Naive thymus-derived CD4-positive, alpha-beta T cell (primary cell): ENCODE measurements around the gene ALKBH8. TPM values are rescaled to one million over a fixed set of nuclear protein-coding genes. Genes with fewer than 3 reads are reported as not detected.
"Not testable (repeated sequence)": the region's sequence is repeated elsewhere in the genome, so short reads cannot be mapped to it uniquely, and the experiment has no call there.

ENCODE experiments used
- ATAC-seq: fragments of 150-1000 bp; cut with Tn5 transposase; 2 replicates; pipeline ENCODE4 v1.10.0; 2021; ENCODE audit warnings: mild to moderate bottlenecking, moderate library complexity
- CTCF ChIA-PET: fragments of 350-600 bp; sonication (Branson Sonifier 250); formaldehyde crosslinking; loops from one replicate; lab custom pipeline; 2021; ENCODE audit warnings: antibody characterized with exemption; lab: Charles Lee
- POLR2A ChIA-PET: fragments of 350-600 bp; sonication (Branson Sonifier 250); formaldehyde crosslinking; loops from one replicate; lab custom pipeline; 2021; ENCODE audit warnings: antibody characterized with exemption, inconsistent platforms; lab: Charles Lee
- DNase-seq, 9 donors: peaks; one replicate each; pipeline versions ENCODE4 v3.0.0 to v3.0.0-alpha.2; 2020 to 2022; ENCODE audit warnings: mixed read lengths in 1 of 9
- H3K27ac ChIP-seq: one replicate; pipeline ENCODE4 v1.7.0; 2013; ENCODE audit warnings: mild to moderate bottlenecking, low read depth, low read length, moderate library complexity
- H3K27me3 ChIP-seq, 2 donors: one replicate each; pipeline ENCODE4 v1.7.0; 2013; ENCODE audit warnings: low read length in 2 of 2, mild to moderate bottlenecking in 2 of 2, moderate library complexity in 2 of 2; ENCODE audit not compliant: control insufficient read depth in 2 of 2, insufficient read depth in 2 of 2
- H3K36me3 ChIP-seq, 3 experiments: 1 replicate in 2 of 3; 2 replicates in 1 of 3; pipeline ENCODE4 v1.7.0; 2013; ENCODE audit warnings: low read length in 3 of 3, mild to moderate bottlenecking in 3 of 3, moderate library complexity in 1 of 3; ENCODE audit not compliant: insufficient read depth in 3 of 3, control insufficient read depth in 2 of 3
- H3K4me1 ChIP-seq, 2 donors: one replicate each; pipeline ENCODE4 v1.7.0; 2013; ENCODE audit warnings: low read length in 2 of 2, mild to moderate bottlenecking in 2 of 2, moderate library complexity in 1 of 2; ENCODE audit not compliant: control insufficient read depth in 2 of 2, insufficient read depth in 2 of 2
- H3K4me3 ChIP-seq: 2 replicates; pipeline ENCODE4 v1.7.0; 2013; ENCODE audit warnings: mild to moderate bottlenecking, low read length
- H3K9me3 ChIP-seq, 3 experiments: 1 replicate in 2 of 3; 2 replicates in 1 of 3; pipeline ENCODE4 v1.7.0; 2013; ENCODE audit warnings: low read length in 3 of 3; ENCODE audit not compliant: control insufficient read depth in 2 of 3
- H3K27ac Mint-ChIP-seq, 9 donors: one replicate each; pipeline ENCODE4 v1.8.0; 2020 to 2022; ENCODE audit warnings: mixed read lengths in 9 of 9, mild to moderate bottlenecking in 8 of 9, moderate library complexity in 5 of 9, inconsistent platforms in 2 of 9
- H3K27me3 Mint-ChIP-seq, 5 donors: one replicate each; pipeline ENCODE4 v1.8.0; 2021 to 2022; ENCODE audit warnings: mixed read lengths in 5 of 5, mild to moderate bottlenecking in 1 of 5
- H3K36me3 Mint-ChIP-seq, 5 donors: one replicate each; pipeline ENCODE4 v1.8.0; 2020 to 2022; ENCODE audit warnings: mixed read lengths in 5 of 5, mild to moderate bottlenecking in 3 of 5, inconsistent platforms in 1 of 5
- H3K4me1 Mint-ChIP-seq, 7 donors: one replicate each; pipeline ENCODE4 v1.8.0; 2020 to 2022; ENCODE audit warnings: mixed read lengths in 7 of 7, mild to moderate bottlenecking in 3 of 7, inconsistent platforms in 1 of 7
- H3K4me3 Mint-ChIP-seq, 10 donors: one replicate each; pipeline ENCODE4 v1.8.0; 2020 to 2022; ENCODE audit warnings: mild to moderate bottlenecking in 10 of 10, mixed read lengths in 10 of 10, moderate library complexity in 6 of 10, inconsistent platforms in 2 of 10
- H3K9me3 Mint-ChIP-seq, 11 donors: one replicate each; pipeline ENCODE4 v1.8.0; 2020 to 2022; ENCODE audit warnings: mixed read lengths in 11 of 11, mild to moderate bottlenecking in 4 of 11, inconsistent platforms in 1 of 11, moderate library complexity in 1 of 11
- intact Hi-C, 2 donors: fragments of 100-400 bp; cut with micrococcal nuclease; formaldehyde crosslinking; loops; one replicate each; pipeline ENCODE4 v1.15.1; 2023
- polyA plus RNA-seq, 2 donors: library from polyadenylated mRNA; unstranded; fragments of 300-500 nt; fragmentation: Illumina TruSeq; gene quantifications; one replicate each; pipeline ENCODE4 v1.2.3, GENCODE V29; 2021
- total RNA-seq, 6 experiments: library from RNA in 5 of 6; stranded (reverse) in 5 of 6; gene quantifications; 1 replicate in 5 of 6; 2 replicates in 1 of 6; pipeline ENCODE4 v1.2.3 and lab custom pipeline; 2021 to 2026

Gene ALKBH8
- total and polyA plus RNA-seq, 7 experiments from 2014 or later, result 9.4 to 19.1 (median 11.6) TPM

- H3K36me3 ChIP-seq, H3K27me3 ChIP-seq, H3K36me3 Mint-ChIP-seq, H3K4me1 Mint-ChIP-seq, H3K4me3 Mint-ChIP-seq, DNase-seq, H3K4me1 ChIP-seq, H3K27ac ChIP-seq, H3K9me3 ChIP-seq, H3K27ac Mint-ChIP-seq, H3K4me3 ChIP-seq, intact Hi-C loops, POLR2A ChIA-PET, H3K9me3 Mint-ChIP-seq, ATAC-seq: not testable (repeated sequence)
- H3K27me3 Mint-ChIP-seq, result peaks cover 4 to 27% (median 16%) of the 10 kb centered on the region in 5 donors
- CTCF ChIA-PET, result interaction anchor here (0.6 kb wide), 1 partner anchor 10 kb away, joined by 4 read pairs; no protein-coding TSS in a partner anchor
These were observed 13.6 kb upstream of the ALKBH8 start for GRCh38 chr11:107579169-107579568.

DNA sequence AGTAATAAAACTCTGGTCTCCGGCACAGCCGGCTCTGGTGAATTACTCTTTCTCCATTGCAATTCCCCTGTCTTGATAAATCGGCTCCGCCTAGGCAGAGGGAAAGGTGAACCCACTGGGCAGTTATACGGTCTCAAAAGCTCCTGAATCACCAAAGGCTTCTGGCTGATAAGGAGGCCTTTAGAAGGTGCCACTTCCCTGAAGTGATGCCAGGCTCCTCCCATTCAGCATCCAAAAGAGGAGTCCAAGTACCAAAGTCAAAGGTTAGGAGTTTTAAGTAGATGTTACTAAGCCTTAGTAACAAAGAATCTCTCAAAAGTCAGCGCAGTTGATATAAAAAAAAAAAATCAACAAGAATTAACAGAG is 11.8 kb upstream of the ALKBH8 start:
- DNase-seq (no peak), ATAC-seq (no peak)
- ChIA-PET CTCF (interaction anchor here (1.0 to 1.5 kb wide), 3 partner anchors 9 to 112 kb away, joined by 3 to 7 read pairs (median 4); no protein-coding TSS in a partner anchor), POLR2A (interaction anchor here (0.7 kb wide), 1 partner anchor 916 kb away, joined by 3 read pairs; no protein-coding TSS in a partner anchor)
- Histone ChIP-seq H3K4me1 (no peaks in the 10 kb centered on the region), H3K9me3 (no peaks in the 10 kb centered on the region), H3K27ac (no peak overlapping the region), H3K4me3 (no peak overlapping the region), H3K27me3 (no peaks in the 10 kb centered on the region), H3K36me3 (no peaks in the 10 kb centered on the region)
- H3K27me3 Mint-ChIP-seq, result peaks cover 0 to 18% (median 10%) of the 10 kb centered on the region in 5 donors
- peaks cover 0 to 7% (median 1%) of the 10 kb centered on the region in 11 donors for H3K9me3 Mint-ChIP-seq
- no peak overlapping the region for H3K4me3 Mint-ChIP-seq
- H3K4me1 Mint-ChIP-seq, result peaks cover 0 to 2% (median 0%) of the 10 kb centered on the region in 7 donors
- intact Hi-C loops, result loop anchor here (2.0 kb wide), 4 partner anchors 13 to 1077 kb away; partner anchors contain the start of gene ELMOD1 (in 1 of the 2)
- no peak overlapping the region for H3K27ac Mint-ChIP-seq
- H3K36me3 Mint-ChIP-seq, result peaks cover 0 to 5% (median 0%) of the 10 kb centered on the region in 5 donors

GRCh38 chr11:107576497-107577345 is 11.2 kb upstream of the ALKBH8 start:
- H3K36me3 Mint-ChIP-seq, H3K4me3 ChIP-seq, H3K4me1 Mint-ChIP-seq, H3K9me3 ChIP-seq, H3K36me3 ChIP-seq, H3K4me3 Mint-ChIP-seq, H3K27me3 ChIP-seq, H3K9me3 Mint-ChIP-seq, H3K27ac ChIP-seq, H3K4me1 ChIP-seq, H3K27ac Mint-ChIP-seq: not testable (repeated sequence)
- DNase-seq (peak in 5 of 9 donors; percentile 34 to 46 (median 38)), ATAC-seq (peak; percentile 45)
- CTCF ChIA-PET, result interaction anchor here (0.9 to 2.3 kb wide), 4 partner anchors 8 to 112 kb away, joined by 3 to 7 read pairs (median 4); no protein-coding TSS in a partner anchor
- peaks cover 0 to 13% (median 8%) of the 10 kb centered on the region in 5 donors for H3K27me3 Mint-ChIP-seq
- POLR2A ChIA-PET, result interaction anchor here (0.7 kb wide), 1 partner anchor 917 kb away, joined by 3 read pairs; no protein-coding TSS in a partner anchor
- intact Hi-C loops, result loop anchor here (1.0 to 2.0 kb wide), 6 partner anchors 14 to 1078 kb away; partner anchors contain the start of gene ELMOD1 (in 1 of the 2)

GRCh38 chr11:107573438-107573837 is 7.9 kb upstream of the ALKBH8 start:
- no peaks in the 10 kb centered on the region for H3K4me1 ChIP-seq
- H3K36me3 Mint-ChIP-seq, result no peaks in the 10 kb centered on the region
- peaks cover 0 to 2% (median 0%) of the 10 kb centered on the region in 7 donors for H3K4me1 Mint-ChIP-seq
- ChIA-PET POLR2A (no interaction called here), CTCF (interaction anchor here (0.8 kb wide), 1 partner anchor 10 kb away, joined by 4 read pairs; no protein-coding TSS in a partner anchor)
- H3K9me3 ChIP-seq, result no peaks in the 10 kb centered on the region
- intact Hi-C loops, result no loop called here
- peaks cover 0 to 12% (median 0%) of the 10 kb centered on the region in 5 donors for H3K27me3 Mint-ChIP-seq
- H3K4me3 Mint-ChIP-seq, result no peak overlapping the region
- H3K27me3 ChIP-seq, result no peaks in the 10 kb centered on the region
- no peaks in the 10 kb centered on the region for H3K9me3 Mint-ChIP-seq
- no peak overlapping the region for H3K27ac ChIP-seq
- no peak overlapping the region for H3K4me3 ChIP-seq
- H3K27ac Mint-ChIP-seq, result no peak overlapping the region
- DNase-seq (no peak), ATAC-seq (no peak)
- no peaks in the 10 kb centered on the region for H3K36me3 ChIP-seq

GRCh38 chr11:107570015-107570414 is 4.5 kb upstream of the ALKBH8 start:
- H3K36me3 Mint-ChIP-seq, result peaks cover 0 to 2% (median 0%) of the 10 kb centered on the region in 5 donors
- H3K27me3 Mint-ChIP-seq, result peaks cover 0 to 12% (median 0%) of the 10 kb centered on the region in 5 donors
- ATAC-seq, result no peak
- peaks cover 10 to 30% (median 21%) of the 10 kb centered on the region in 7 donors for H3K4me1 Mint-ChIP-seq
- intact Hi-C loops, result no loop called here
- ChIA-PET CTCF (no interaction called here), POLR2A (no interaction called here)
- DNase-seq, result no peak
- peak overlapping the region in 1 of 10 donors; percentile 26 for H3K4me3 Mint-ChIP-seq
- no peak overlapping the region for H3K27ac ChIP-seq
- H3K4me3 ChIP-seq, result no peak overlapping the region
- H3K27me3 ChIP-seq, result no peaks in the 10 kb centered on the region
- no peaks in the 10 kb centered on the region for H3K9me3 Mint-ChIP-seq
- H3K27ac Mint-ChIP-seq, result no peak overlapping the region
- H3K36me3 ChIP-seq, result peaks cover 0 to 2% (median 0%) of the 10 kb centered on the region in 3 experiments
- H3K9me3 ChIP-seq, result no peaks in the 10 kb centered on the region
- peaks cover 0 to 15% of the 10 kb centered on the region in 2 donors for H3K4me1 ChIP-seq

GRCh38 chr11:107567739-107568335 is 2.3 kb upstream of the ALKBH8 start:
- Histone ChIP-seq H3K27me3 (no peaks in the 10 kb centered on the region), H3K9me3 (no peaks in the 10 kb centered on the region), H3K4me3 (no peak overlapping the region), H3K36me3 (peaks cover 0 to 2% (median 0%) of the 10 kb centered on the region in 3 experiments), H3K4me1 (peaks cover 8 to 20% of the 10 kb centered on the region in 2 donors), H3K27ac (no peak overlapping the region)
- no peak for ATAC-seq
- Mint-ChIP-seq H3K27ac (peak overlapping the region in 2 of 9 donors; percentile 18 to 89), H3K9me3 (no peaks in the 10 kb centered on the region), H3K4me3 (peak overlapping the region in 4 of 10 donors; percentile 18 to 59 (median 41)), H3K27me3 (peaks cover 0 to 8% (median 0%) of the 10 kb centered on the region in 5 donors), H3K4me1 (peaks cover 25 to 49% (median 39%) of the 10 kb centered on the region in 7 donors), H3K36me3 (peaks cover 0 to 2% (median 0%) of the 10 kb centered on the region in 5 donors)
- no peak for DNase-seq
- intact Hi-C loops, result loop anchor here (5.0 to 10.0 kb wide), 12 partner anchors 289 to 1546 kb away; partner anchors contain the start of genes AASDHPPT (in 2 of the 2), ACAT1 (in 2 of the 2), ATM (in 2 of the 2) and C11orf65 (in 2 of the 2)
- ChIA-PET POLR2A (interaction anchor here (0.6 kb wide), 1 partner anchor 9 kb away, joined by 5 read pairs; no protein-coding TSS in a partner anchor), CTCF (interaction anchor here (0.6 to 1.4 kb wide), 4 partner anchors 9 to 119 kb away, joined by 3 to 4 read pairs (median 3); no protein-coding TSS in a partner anchor)
